Neural cell (in vitro differentiated cells): ENCODE measurements around the gene TOMM40.

ENCODE experiments used
- CTCF ChIP-seq: fragments of 450-650 bp; IDR thresholded peaks from 2 replicates; pipeline ENCODE4 v1.5.1; 2014; ENCODE audit warnings: antibody characterized with exemption, mild to moderate bottlenecking, moderate library complexity; ENCODE audit not compliant: poor library complexity, severe bottlenecking
- EP300 ChIP-seq: fragments of 450-650 bp; conservative IDR thresholded peaks from 2 replicates; pipeline ENCODE4 v1.6.1; 2014; ENCODE audit warnings: antibody characterized with exemption, mild to moderate bottlenecking, moderate library complexity; ENCODE audit not compliant: poor library complexity, severe bottlenecking
- EZH2 ChIP-seq: fragments of 200-600, 300-800 bp; shearing (Covaris generic), sonication (generic); IDR thresholded peaks from 2 replicates; pipeline ENCODE4 v1.6.1; 2014; ENCODE audit warnings: antibody characterized with exemption, low read length, borderline replicate concordance, mild to moderate bottlenecking; ENCODE audit not compliant: insufficient read depth, poor library complexity, severe bottlenecking
- MXI1 ChIP-seq: fragments of 450-650 bp; conservative IDR thresholded peaks from 2 replicates; pipeline ENCODE4 v1.6.1; 2014; ENCODE audit warnings: antibody characterized with exemption, mild to moderate bottlenecking; ENCODE audit not compliant: poor library complexity, severe bottlenecking
- POLR2AphosphoS5 ChIP-seq: IDR thresholded peaks from 2 replicates; pipeline ENCODE4 v1.6.1; 2012
- RAD21 ChIP-seq: fragments of 450-650 bp; conservative IDR thresholded peaks from 2 replicates; pipeline ENCODE4 v1.6.1; 2014; ENCODE audit warnings: antibody characterized with exemption, mild to moderate bottlenecking, moderate library complexity
- REST ChIP-seq: IDR thresholded peaks from 2 replicates; pipeline ENCODE4 v1.6.1; 2012; ENCODE audit warnings: borderline replicate concordance
- SMC3 ChIP-seq: fragments of 450-650 bp; conservative IDR thresholded peaks from 2 replicates; pipeline ENCODE4 v1.6.1; 2014; ENCODE audit warnings: antibody characterized with exemption, mild to moderate bottlenecking, moderate library complexity; ENCODE audit not compliant: poor library complexity
- TAF1 ChIP-seq: IDR thresholded peaks from 2 replicates; pipeline ENCODE4 v1.6.1; 2012; ENCODE audit warnings: low read depth

- TF ChIP-seq POLR2AphosphoS5 (no peak), RAD21 (no peak), CTCF (no peak), TAF1 (no peak), EZH2 (no peak), REST (no peak), EP300 (no peak), MXI1 (no peak), SMC3 (no peak)
These were observed 3.4 kb upstream of the TOMM40 start for GRCh38 chr19:44887648-44888047.
